ENCODE results near the gene SMC2.

GRCh38 chr9:104090578-104090977 lies 3.5 kb upstream of the SMC2 start:
- TF ChIP-seq CTCF (conservative IDR thresholded peaks at IDR 0.05; ENCODE audit: low read length) (no peak), EZH2phosphoT487 (IDR thresholded peaks at IDR 0.05; ENCODE audit: borderline replicate concordance, low read depth, low read length) (no peak)

Measured in OCI-LY7 (cell line).